ENCODE data around the gene PRDM11.

Gene PRDM11

GRCh38 chr11:45155627-45156180 lies 9.3 kb downstream of the PRDM11 start:
- H2AFZ ChIP-seq (ENCODE audit: low read length) = no peak overlapping the region
- H4K20me1 ChIP-seq (ENCODE audit: insufficient read depth, low read length) = no peaks in the 10 kb centered on the region
- TF ChIP-seq CTCF (IDR thresholded peaks at IDR 0.05; ENCODE audit: low read length) (no peak), EZH2 (IDR thresholded peaks at IDR 0.05; ENCODE audit: borderline replicate concordance, low read length) (no peak)
- no peak overlapping the region for H3K4me2 ChIP-seq (ENCODE audit: low read length)
- no peaks in the 10 kb centered on the region for H3K4me1 ChIP-seq (ENCODE audit: insufficient read depth, low read length, severe bottlenecking)
- H3K36me3 ChIP-seq (ENCODE audit: insufficient read depth, low read length) = no peaks in the 10 kb centered on the region
- H3K27me3 ChIP-seq (ENCODE audit: insufficient read depth, low read length) = no peaks in the 10 kb centered on the region
- H3K27ac ChIP-seq (ENCODE audit: low read depth, low read length, poor library complexity, severe bottlenecking) = no peak overlapping the region
- H3K4me3 ChIP-seq (ENCODE audit: low read depth, low read length, poor library complexity, severe bottlenecking) = no peak overlapping the region
- no peaks in the 10 kb centered on the region for H3K9me3 ChIP-seq (ENCODE audit: low read length)
- H3K9ac ChIP-seq (ENCODE audit: low read length) = no peak overlapping the region
- no peaks in the 10 kb centered on the region for H3K79me2 ChIP-seq (ENCODE audit: insufficient read depth, low read length)
- no peaks in the 10 kb centered on the region for H3F3A ChIP-seq (ENCODE audit: insufficient read depth, low read length)
- no peaks in the 10 kb centered on the region for H3K9me2 ChIP-seq (ENCODE audit: low read depth, low read length)

DNA sequence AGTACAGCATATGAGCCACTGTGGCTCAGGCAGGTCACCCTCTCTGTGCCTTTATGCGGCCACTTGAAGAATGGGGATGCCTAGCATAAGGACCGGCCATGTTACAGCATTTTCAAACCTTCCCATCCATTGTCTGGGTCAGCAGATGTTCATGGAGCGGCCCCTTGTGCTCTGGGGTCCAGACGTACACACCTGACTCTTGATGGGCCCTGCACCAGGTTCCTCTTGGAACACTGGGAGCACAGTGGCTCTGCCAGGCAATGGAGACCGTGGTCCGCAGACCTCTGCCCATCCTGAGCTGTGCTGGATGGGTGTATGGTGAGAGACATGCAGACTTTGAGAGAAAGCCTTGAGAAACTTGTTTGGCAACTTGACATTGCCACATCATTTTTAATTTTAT lies 9.8 kb downstream of the PRDM11 start:
- H3K79me2 ChIP-seq (ENCODE audit: insufficient read depth, low read length) = no peaks in the 10 kb centered on the region
- no peak overlapping the region for H3K27ac ChIP-seq (ENCODE audit: low read depth, low read length, poor library complexity, severe bottlenecking)
- no peak overlapping the region for H3K4me3 ChIP-seq (ENCODE audit: low read depth, low read length, poor library complexity, severe bottlenecking)
- H3K9me3 ChIP-seq (ENCODE audit: low read length) = no peaks in the 10 kb centered on the region
- no peak overlapping the region for H3K4me2 ChIP-seq (ENCODE audit: low read length)
- no peak overlapping the region for H3K9ac ChIP-seq (ENCODE audit: low read length)
- no peaks in the 10 kb centered on the region for H3K36me3 ChIP-seq (ENCODE audit: insufficient read depth, low read length)
- H3K4me1 ChIP-seq (ENCODE audit: insufficient read depth, low read length, severe bottlenecking) = no peaks in the 10 kb centered on the region
- H3K9me2 ChIP-seq (ENCODE audit: low read depth, low read length) = no peaks in the 10 kb centered on the region
- no peaks in the 10 kb centered on the region for H3F3A ChIP-seq (ENCODE audit: insufficient read depth, low read length)
- no peak overlapping the region for H2AFZ ChIP-seq (ENCODE audit: low read length)
- TF ChIP-seq CTCF (IDR thresholded peaks at IDR 0.05; ENCODE audit: low read length) = no peak
- TF ChIP-seq EZH2 (IDR thresholded peaks at IDR 0.05; ENCODE audit: borderline replicate concordance, low read length) = no peak
- H4K20me1 ChIP-seq (ENCODE audit: insufficient read depth, low read length) = no peaks in the 10 kb centered on the region
- H3K27me3 ChIP-seq (ENCODE audit: insufficient read depth, low read length) = no peaks in the 10 kb centered on the region

DNA sequence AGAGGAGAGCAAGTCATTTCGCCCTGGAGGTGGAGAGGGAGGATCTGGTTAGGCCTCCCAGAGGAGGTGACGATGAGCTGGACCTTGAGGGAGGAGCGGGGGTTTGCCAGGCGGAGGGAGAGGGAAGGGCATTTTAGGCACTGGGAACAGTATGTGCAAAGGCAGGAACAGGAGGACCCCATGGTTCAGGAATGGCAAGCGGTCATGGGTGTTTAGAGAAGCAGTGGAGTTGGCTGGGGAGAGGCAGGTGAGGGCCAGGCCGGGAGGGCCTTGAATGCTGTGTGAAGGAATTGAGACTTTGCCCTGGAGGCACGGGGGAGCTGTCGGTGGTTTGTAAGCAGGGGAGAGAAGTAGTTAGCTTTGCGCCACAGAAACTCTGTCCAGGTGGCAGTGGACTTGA lies 10.3 kb downstream of the PRDM11 start:
- Histone ChIP-seq H3K36me3 (ENCODE audit: insufficient read depth, low read length) (no peaks in the 10 kb centered on the region), H3K27me3 (ENCODE audit: insufficient read depth, low read length) (no peaks in the 10 kb centered on the region), H3K4me2 (ENCODE audit: low read length) (no peak overlapping the region), H2AFZ (ENCODE audit: low read length) (no peak overlapping the region), H3K9me3 (ENCODE audit: low read length) (no peaks in the 10 kb centered on the region), H3K4me3 (ENCODE audit: low read depth, low read length, poor library complexity, severe bottlenecking) (no peak overlapping the region), H3K9me2 (ENCODE audit: low read depth, low read length) (no peaks in the 10 kb centered on the region), H3K4me1 (ENCODE audit: insufficient read depth, low read length, severe bottlenecking) (no peaks in the 10 kb centered on the region), H4K20me1 (ENCODE audit: insufficient read depth, low read length) (no peaks in the 10 kb centered on the region), H3K27ac (ENCODE audit: low read depth, low read length, poor library complexity, severe bottlenecking) (no peak overlapping the region), H3F3A (ENCODE audit: insufficient read depth, low read length) (no peaks in the 10 kb centered on the region), H3K79me2 (ENCODE audit: insufficient read depth, low read length) (no peaks in the 10 kb centered on the region), H3K9ac (ENCODE audit: low read length) (no peak overlapping the region)
- TF ChIP-seq EZH2 (IDR thresholded peaks at IDR 0.05; ENCODE audit: borderline replicate concordance, low read length) = no peak
- no peak for TF ChIP-seq CTCF (IDR thresholded peaks at IDR 0.05; ENCODE audit: low read length)

Data from OCI-LY1 (cell line).